WTC11 (cell line): ENCODE results near the gene MRPL11.

Experiments
- ESRRA ChIP-seq: sonication (generic); formaldehyde crosslinking; IDR thresholded peaks from 2 replicates; pipeline ENCODE4 v1.8.1; 2022; ENCODE audit warnings: mild to moderate bottlenecking, missing genetic modification reagents, borderline replicate concordance
- GABPB1 ChIP-seq: sonication (generic); formaldehyde crosslinking; IDR thresholded peaks from 2 replicates; pipeline ENCODE4 v1.8.1; 2023; ENCODE audit warnings: mild to moderate bottlenecking, missing genetic modification reagents
- JAZF1 ChIP-seq: fragments of 250-450 bp; sonication (Bioruptor Pico); IDR thresholded peaks from 2 replicates; pipeline ENCODE4 v1.9.0; 2021; ENCODE audit warnings: moderate library complexity, mild to moderate bottlenecking, inconsistent platforms
- NR2C2 ChIP-seq: sonication (generic); formaldehyde crosslinking; IDR thresholded peaks from 2 replicates; pipeline ENCODE4 v1.8.0; 2022; ENCODE audit warnings: mild to moderate bottlenecking, missing genetic modification reagents
- ZNF317 ChIP-seq: sonication (generic); formaldehyde crosslinking; IDR thresholded peaks from 2 replicates; pipeline ENCODE4 v1.8.1; 2023; ENCODE audit warnings: low read depth, mild to moderate bottlenecking, moderate library complexity, missing genetic modification reagents, borderline replicate concordance
- ZNF416 ChIP-seq: fragments of 250-450 bp; sonication (Bioruptor Pico); IDR thresholded peaks from 2 replicates; pipeline ENCODE4 v1.9.0; 2021; ENCODE audit warnings: mild to moderate bottlenecking, inconsistent platforms
- TF ChIP-seq, protein P1 (sequence below): fragments of 200-600 bp; IDR thresholded peaks from 2 replicates; pipeline ENCODE4 v1.8.0; 2022; ENCODE audit warnings: antibody characterized with exemption
- TF ChIP-seq, protein P2 (sequence below): sonication (generic); formaldehyde crosslinking; IDR thresholded peaks from 2 replicates; pipeline ENCODE4 v1.8.1; 2023; ENCODE audit warnings: mild to moderate bottlenecking, missing genetic modification reagents, moderate library complexity
- TF ChIP-seq, protein P3 (sequence below): fragments of 250-450 bp; sonication (Bioruptor Pico); IDR thresholded peaks from 2 replicates; pipeline ENCODE4 v2.1.2; 2022; ENCODE audit warnings: mild to moderate bottlenecking, moderate library complexity
- TF ChIP-seq, protein P4 (sequence below): sonication (generic); formaldehyde crosslinking; IDR thresholded peaks from 2 replicates; pipeline ENCODE4 v1.8.1; 2023; ENCODE audit warnings: mild to moderate bottlenecking, moderate library complexity, missing genetic modification reagents
- TF ChIP-seq, protein P5 (sequence below): fragments of 250-450 bp; sonication (Bioruptor Pico); IDR thresholded peaks from 2 replicates; pipeline ENCODE4 v1.9.0; 2021; ENCODE audit warnings: mild to moderate bottlenecking
- TF ChIP-seq, protein P6 (sequence below): sonication (generic); formaldehyde crosslinking; IDR thresholded peaks from 2 replicates; pipeline ENCODE4 v1.8.0; 2022; ENCODE audit warnings: mild to moderate bottlenecking, missing genetic modification reagents

DNA sequence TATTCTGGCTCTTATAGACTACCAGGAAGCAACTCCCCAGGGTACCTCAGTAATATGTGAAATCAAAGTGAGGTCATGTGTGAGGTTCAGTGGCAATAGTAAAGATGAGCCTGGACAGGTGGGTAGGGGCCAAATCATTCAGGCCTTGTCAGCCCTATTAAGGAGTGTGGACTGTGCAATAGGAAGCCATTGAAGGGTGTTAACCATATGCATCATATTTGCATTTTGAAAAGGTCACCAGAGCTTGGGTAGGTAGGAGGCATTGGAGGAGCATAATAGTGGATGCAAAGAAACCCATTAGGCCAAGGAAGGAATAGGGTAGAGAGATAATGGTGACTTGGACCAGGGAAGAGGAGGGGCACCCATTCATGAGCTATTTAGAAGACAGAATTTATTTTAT is 8.4 kb upstream of the MRPL11 start:
- TF ChIP-seq, protein P1, sequence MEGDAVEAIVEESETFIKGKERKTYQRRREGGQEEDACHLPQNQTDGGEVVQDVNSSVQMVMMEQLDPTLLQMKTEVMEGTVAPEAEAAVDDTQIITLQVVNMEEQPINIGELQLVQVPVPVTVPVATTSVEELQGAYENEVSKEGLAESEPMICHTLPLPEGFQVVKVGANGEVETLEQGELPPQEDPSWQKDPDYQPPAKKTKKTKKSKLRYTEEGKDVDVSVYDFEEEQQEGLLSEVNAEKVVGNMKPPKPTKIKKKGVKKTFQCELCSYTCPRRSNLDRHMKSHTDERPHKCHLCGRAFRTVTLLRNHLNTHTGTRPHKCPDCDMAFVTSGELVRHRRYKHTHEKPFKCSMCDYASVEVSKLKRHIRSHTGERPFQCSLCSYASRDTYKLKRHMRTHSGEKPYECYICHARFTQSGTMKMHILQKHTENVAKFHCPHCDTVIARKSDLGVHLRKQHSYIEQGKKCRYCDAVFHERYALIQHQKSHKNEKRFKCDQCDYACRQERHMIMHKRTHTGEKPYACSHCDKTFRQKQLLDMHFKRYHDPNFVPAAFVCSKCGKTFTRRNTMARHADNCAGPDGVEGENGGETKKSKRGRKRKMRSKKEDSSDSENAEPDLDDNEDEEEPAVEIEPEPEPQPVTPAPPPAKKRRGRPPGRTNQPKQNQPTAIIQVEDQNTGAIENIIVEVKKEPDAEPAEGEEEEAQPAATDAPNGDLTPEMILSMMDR: no peak
- TF ChIP-seq, protein P2, sequence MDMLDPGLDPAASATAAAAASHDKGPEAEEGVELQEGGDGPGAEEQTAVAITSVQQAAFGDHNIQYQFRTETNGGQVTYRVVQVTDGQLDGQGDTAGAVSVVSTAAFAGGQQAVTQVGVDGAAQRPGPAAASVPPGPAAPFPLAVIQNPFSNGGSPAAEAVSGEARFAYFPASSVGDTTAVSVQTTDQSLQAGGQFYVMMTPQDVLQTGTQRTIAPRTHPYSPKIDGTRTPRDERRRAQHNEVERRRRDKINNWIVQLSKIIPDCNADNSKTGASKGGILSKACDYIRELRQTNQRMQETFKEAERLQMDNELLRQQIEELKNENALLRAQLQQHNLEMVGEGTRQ (CRISPR knock-in tag): no peak
- TF ChIP-seq, protein P3, sequence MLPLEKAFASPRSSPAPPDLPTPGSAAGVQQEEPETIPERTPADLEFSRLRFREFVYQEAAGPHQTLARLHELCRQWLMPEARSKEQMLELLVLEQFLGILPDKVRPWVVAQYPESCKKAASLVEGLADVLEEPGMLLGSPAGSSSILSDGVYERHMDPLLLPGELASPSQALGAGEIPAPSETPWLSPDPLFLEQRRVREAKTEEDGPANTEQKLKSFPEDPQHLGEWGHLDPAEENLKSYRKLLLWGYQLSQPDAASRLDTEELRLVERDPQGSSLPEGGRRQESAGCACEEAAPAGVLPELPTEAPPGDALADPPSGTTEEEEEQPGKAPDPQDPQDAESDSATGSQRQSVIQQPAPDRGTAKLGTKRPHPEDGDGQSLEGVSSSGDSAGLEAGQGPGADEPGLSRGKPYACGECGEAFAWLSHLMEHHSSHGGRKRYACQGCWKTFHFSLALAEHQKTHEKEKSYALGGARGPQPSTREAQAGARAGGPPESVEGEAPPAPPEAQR: no peak
- TF ChIP-seq NR2C2 (CRISPR knock-in tag) (no peak), GABPB1 (CRISPR knock-in tag) (no peak), JAZF1 (CRISPR knock-in tag) (no peak), ZNF416 (CRISPR knock-in tag) (no peak), ESRRA (CRISPR knock-in tag) (no peak), ZNF317 (CRISPR knock-in tag) (no peak)
- TF ChIP-seq, protein P4, sequence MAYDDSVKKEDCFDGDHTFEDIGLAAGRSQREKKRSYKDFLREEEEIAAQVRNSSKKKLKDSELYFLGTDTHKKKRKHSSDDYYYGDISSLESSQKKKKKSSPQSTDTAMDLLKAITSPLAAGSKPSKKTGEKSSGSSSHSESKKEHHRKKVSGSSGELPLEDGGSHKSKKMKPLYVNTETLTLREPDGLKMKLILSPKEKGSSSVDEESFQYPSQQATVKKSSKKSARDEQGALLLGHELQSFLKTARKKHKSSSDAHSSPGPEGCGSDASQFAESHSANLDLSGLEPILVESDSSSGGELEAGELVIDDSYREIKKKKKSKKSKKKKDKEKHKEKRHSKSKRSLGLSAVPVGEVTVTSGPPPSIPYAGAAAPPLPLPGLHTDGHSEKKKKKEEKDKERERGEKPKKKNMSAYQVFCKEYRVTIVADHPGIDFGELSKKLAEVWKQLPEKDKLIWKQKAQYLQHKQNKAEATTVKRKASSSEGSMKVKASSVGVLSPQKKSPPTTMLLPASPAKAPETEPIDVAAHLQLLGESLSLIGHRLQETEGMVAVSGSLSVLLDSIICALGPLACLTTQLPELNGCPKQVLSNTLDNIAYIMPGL (CRISPR knock-in tag): no peak
- TF ChIP-seq, protein P5, sequence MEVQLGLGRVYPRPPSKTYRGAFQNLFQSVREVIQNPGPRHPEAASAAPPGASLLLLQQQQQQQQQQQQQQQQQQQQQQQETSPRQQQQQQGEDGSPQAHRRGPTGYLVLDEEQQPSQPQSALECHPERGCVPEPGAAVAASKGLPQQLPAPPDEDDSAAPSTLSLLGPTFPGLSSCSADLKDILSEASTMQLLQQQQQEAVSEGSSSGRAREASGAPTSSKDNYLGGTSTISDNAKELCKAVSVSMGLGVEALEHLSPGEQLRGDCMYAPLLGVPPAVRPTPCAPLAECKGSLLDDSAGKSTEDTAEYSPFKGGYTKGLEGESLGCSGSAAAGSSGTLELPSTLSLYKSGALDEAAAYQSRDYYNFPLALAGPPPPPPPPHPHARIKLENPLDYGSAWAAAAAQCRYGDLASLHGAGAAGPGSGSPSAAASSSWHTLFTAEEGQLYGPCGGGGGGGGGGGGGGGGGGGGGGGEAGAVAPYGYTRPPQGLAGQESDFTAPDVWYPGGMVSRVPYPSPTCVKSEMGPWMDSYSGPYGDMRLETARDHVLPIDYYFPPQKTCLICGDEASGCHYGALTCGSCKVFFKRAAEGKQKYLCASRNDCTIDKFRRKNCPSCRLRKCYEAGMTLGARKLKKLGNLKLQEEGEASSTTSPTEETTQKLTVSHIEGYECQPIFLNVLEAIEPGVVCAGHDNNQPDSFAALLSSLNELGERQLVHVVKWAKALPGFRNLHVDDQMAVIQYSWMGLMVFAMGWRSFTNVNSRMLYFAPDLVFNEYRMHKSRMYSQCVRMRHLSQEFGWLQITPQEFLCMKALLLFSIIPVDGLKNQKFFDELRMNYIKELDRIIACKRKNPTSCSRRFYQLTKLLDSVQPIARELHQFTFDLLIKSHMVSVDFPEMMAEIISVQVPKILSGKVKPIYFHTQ (CRISPR knock-in tag): no peak
- TF ChIP-seq, protein P6, sequence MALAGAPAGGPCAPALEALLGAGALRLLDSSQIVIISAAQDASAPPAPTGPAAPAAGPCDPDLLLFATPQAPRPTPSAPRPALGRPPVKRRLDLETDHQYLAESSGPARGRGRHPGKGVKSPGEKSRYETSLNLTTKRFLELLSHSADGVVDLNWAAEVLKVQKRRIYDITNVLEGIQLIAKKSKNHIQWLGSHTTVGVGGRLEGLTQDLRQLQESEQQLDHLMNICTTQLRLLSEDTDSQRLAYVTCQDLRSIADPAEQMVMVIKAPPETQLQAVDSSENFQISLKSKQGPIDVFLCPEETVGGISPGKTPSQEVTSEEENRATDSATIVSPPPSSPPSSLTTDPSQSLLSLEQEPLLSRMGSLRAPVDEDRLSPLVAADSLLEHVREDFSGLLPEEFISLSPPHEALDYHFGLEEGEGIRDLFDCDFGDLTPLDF (CRISPR knock-in tag): no peak
